Right lobe of liver (tissue), 6 donors: Measurements from ENCODE around the gene ANKH. TPM values are rescaled to one million over a fixed set of nuclear protein-coding genes. Genes with fewer than 3 reads are reported as not detected.

Experiments used
- ATAC-seq, 4 donors: fragments of 200-7000 bp; cut with Tn5 transposase; one replicate each; pipeline ENCODE4 v1.9.1; 2020; ENCODE audit warnings: mild to moderate bottlenecking in 4 of 4, moderate library complexity in 4 of 4
- DNase-seq, 3 donors: peaks; one replicate each; pipeline ENCODE4 v3.0.0-alpha.2; 2020
- H3K27ac ChIP-seq, 3 donors: fragments of 200-600 bp; one replicate each; pipeline ENCODE4 v1.8.0; 2022
- H3K27me3 ChIP-seq, 2 donors: fragments of 200-600 bp; one replicate each; pipeline ENCODE4 v1.8.0; 2022
- H3K36me3 ChIP-seq, 4 donors: fragments of 200-600 bp; sonication (generic) in 1 of 4; one replicate each; pipeline versions ENCODE4 v1.5.1 to v1.8.0; 2017 to 2022; ENCODE audit warnings: control low read depth in 1 of 4
- H3K4me1 ChIP-seq, 4 donors: fragments of 200-600 bp; sonication (generic) in 1 of 4; one replicate each; pipeline versions ENCODE4 v1.5.1 to v1.8.0; 2017 to 2022; ENCODE audit warnings: control low read depth in 1 of 4
- H3K4me3 ChIP-seq, 3 donors: fragments of 200-600 bp; one replicate each; pipeline ENCODE4 v1.8.0; 2022
- H3K9me3 ChIP-seq, 4 donors: fragments of 200-600 bp; sonication (generic) in 1 of 4; one replicate each; pipeline versions ENCODE4 v1.5.1 to v1.8.0; 2017 to 2022; ENCODE audit warnings: control low read depth in 1 of 4
- POLR2A ChIP-seq: fragments of 450-650 bp; IDR thresholded peaks from one replicate; pipeline ENCODE4 v1.6.1; 2017; ENCODE audit warnings: antibody characterized with exemption, mild to moderate bottlenecking
- WGBS: methylation state at CpG from one replicate; pipeline ENCODE4 v1.1.6; 2018; ENCODE audit warnings: low coverage, low lambda C conversion rate; ENCODE audit not compliant: insufficient coverage; ENCODE audit errors: missing lambda C conversion rate; 5-methylcytosine and 5-hydroxymethylcytosine counted together
- intact Hi-C, 2 donors: fragments of 100-400 bp; cut with DNase I; formaldehyde crosslinking; loops; one replicate each; pipeline versions ENCODE4 v1.11.2 to v1.14.1; 2022
- total RNA-seq, 6 experiments: library from RNA; depleted of rRNA in 2 of 6; stranded (reverse); fragments of >200 nt in 2 of 6; fragmentation: NEBNext Ultra II Directional in 3 of 6; extraction: Animal tissue kit (Norgen Biotek cat#: 25700) in 3 of 6; gene quantifications; one replicate each; pipeline versions ENCODE4 v1.1.0 to v1.2.4, GENCODE V29; 2016 to 2023
- TF ChIP-seq, protein P1 (sequence below), 4 donors: fragments of 200-600 bp in 3 of 4; fragments of 450-650 bp in 1 of 4; IDR thresholded peaks; one replicate each; pipeline versions ENCODE4 v1.5.1 to v1.8.0; 2016 to 2022; ENCODE audit warnings: antibody characterized with exemption in 4 of 4, mild to moderate bottlenecking in 2 of 4
- donor health status: DM: no; HTN: yes; CAD: no.
- donor health status: DM: no; HTN: no; CAD: no.
- donor health status: DM: no; HTN: no; CAD: no.
- donor health status: DM: no; HTN: yes; CAD: no.
- donor health status: DM: no; HTN: yes; CAD: no.

ANKH gene
- total RNA-seq, 6 experiments from 2014 or later = 38.5 to 121 (median 61.9) TPM

- intact Hi-C loops = no loop called here
- 36% methylated on average over 8 of the region's 11 CpGs for WGBS
- ATAC-seq (peak; percentile 77 to 86 (median 84)), DNase-seq (peak; percentile 63 to 78 (median 73))
- peaks cover 0 to 29% (median 5%) of the 10 kb centered on the region in 4 donors for H3K4me1 ChIP-seq
- TF ChIP-seq POLR2A = no peak
- TF ChIP-seq, protein P1, sequence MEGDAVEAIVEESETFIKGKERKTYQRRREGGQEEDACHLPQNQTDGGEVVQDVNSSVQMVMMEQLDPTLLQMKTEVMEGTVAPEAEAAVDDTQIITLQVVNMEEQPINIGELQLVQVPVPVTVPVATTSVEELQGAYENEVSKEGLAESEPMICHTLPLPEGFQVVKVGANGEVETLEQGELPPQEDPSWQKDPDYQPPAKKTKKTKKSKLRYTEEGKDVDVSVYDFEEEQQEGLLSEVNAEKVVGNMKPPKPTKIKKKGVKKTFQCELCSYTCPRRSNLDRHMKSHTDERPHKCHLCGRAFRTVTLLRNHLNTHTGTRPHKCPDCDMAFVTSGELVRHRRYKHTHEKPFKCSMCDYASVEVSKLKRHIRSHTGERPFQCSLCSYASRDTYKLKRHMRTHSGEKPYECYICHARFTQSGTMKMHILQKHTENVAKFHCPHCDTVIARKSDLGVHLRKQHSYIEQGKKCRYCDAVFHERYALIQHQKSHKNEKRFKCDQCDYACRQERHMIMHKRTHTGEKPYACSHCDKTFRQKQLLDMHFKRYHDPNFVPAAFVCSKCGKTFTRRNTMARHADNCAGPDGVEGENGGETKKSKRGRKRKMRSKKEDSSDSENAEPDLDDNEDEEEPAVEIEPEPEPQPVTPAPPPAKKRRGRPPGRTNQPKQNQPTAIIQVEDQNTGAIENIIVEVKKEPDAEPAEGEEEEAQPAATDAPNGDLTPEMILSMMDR (IDR thresholded peaks at IDR 0.05) = peak in 2 of 4 donors; percentile 21 to 36
- no peak overlapping the region for H3K4me3 ChIP-seq
- H3K9me3 ChIP-seq = no peaks in the 10 kb centered on the region
- peak overlapping the region in 2 of 3 donors; percentile 45 to 54 for H3K27ac ChIP-seq
- H3K27me3 ChIP-seq = no peaks in the 10 kb centered on the region
- H3K36me3 ChIP-seq = no peaks in the 10 kb centered on the region
Measured at GRCh38 chr5:14777932-14778791, 93.4 kb downstream of the ANKH start.

DNA sequence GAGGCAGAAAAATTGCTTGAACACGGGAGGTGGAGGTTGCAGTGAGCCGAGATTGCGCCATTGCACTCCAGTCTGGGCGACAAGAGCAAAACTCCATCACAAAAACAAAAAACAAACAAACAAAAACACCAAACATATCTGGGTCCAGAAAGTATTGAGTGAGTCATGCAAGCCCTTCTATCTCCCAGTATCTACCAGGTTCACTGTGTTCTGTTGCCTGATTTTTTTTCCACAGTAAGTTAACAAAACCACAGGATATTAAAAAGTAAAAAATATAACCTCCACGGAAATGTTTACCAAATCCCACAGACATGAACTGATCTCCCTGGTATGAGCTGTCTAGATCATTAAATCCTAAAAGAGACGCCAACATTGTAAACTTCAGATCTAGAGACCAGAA lies 94.4 kb downstream of the ANKH start:
- intact Hi-C loops = no loop called here
- no peak for DNase-seq
- Histone ChIP-seq H3K9me3 (no peaks in the 10 kb centered on the region), H3K36me3 (no peaks in the 10 kb centered on the region), H3K4me3 (no peak overlapping the region), H3K4me1 (peaks cover 0 to 29% (median 5%) of the 10 kb centered on the region in 4 donors), H3K27ac (peak overlapping the region; percentile 6 to 54 (median 45)), H3K27me3 (no peaks in the 10 kb centered on the region)
- ATAC-seq = peak; percentile 8 to 79 (median 56)
- 25% methylated on average over 6 of the region's 6 CpGs for WGBS
- TF ChIP-seq POLR2A = no peak
- TF ChIP-seq, protein P1 (IDR thresholded peaks at IDR 0.05) = no peak

GRCh38 chr5:14776602-14777001 lies 95.0 kb downstream of the ANKH start:
- Histone ChIP-seq H3K36me3 (no peaks in the 10 kb centered on the region), H3K27me3 (no peaks in the 10 kb centered on the region), H3K4me3 (no peak overlapping the region), H3K9me3 (no peaks in the 10 kb centered on the region), H3K27ac (peak overlapping the region in 1 of 3 donors; percentile 26), H3K4me1 (peaks cover 0 to 29% (median 5%) of the 10 kb centered on the region in 4 donors)
- intact Hi-C loops = no loop called here
- WGBS = 48% methylated on average over 5 of the region's 5 CpGs
- TF ChIP-seq, protein P1 (IDR thresholded peaks at IDR 0.05) = no peak
- no peak for DNase-seq
- ATAC-seq = peak in 1 of 4 donors; percentile 16

- H3K27me3 ChIP-seq = no peaks in the 10 kb centered on the region
- no peaks in the 10 kb centered on the region for H3K9me3 ChIP-seq
- DNase-seq (no peak), ATAC-seq (no peak)
- no peak overlapping the region for H3K4me3 ChIP-seq
- intact Hi-C loops = no loop called here
- WGBS = no CpG with 5 or more reads among the region's 7 CpGs
- H3K36me3 ChIP-seq = no peaks in the 10 kb centered on the region
- no peak overlapping the region for H3K27ac ChIP-seq
- TF ChIP-seq, protein P1 (IDR thresholded peaks at IDR 0.05) = no peak
- peaks cover 0 to 29% (median 5%) of the 10 kb centered on the region in 4 donors for H3K4me1 ChIP-seq
Measured at GRCh38 chr5:14775857-14776256, 95.7 kb downstream of the ANKH start.
